Measurements from ENCODE around the gene MGA.

DNA sequence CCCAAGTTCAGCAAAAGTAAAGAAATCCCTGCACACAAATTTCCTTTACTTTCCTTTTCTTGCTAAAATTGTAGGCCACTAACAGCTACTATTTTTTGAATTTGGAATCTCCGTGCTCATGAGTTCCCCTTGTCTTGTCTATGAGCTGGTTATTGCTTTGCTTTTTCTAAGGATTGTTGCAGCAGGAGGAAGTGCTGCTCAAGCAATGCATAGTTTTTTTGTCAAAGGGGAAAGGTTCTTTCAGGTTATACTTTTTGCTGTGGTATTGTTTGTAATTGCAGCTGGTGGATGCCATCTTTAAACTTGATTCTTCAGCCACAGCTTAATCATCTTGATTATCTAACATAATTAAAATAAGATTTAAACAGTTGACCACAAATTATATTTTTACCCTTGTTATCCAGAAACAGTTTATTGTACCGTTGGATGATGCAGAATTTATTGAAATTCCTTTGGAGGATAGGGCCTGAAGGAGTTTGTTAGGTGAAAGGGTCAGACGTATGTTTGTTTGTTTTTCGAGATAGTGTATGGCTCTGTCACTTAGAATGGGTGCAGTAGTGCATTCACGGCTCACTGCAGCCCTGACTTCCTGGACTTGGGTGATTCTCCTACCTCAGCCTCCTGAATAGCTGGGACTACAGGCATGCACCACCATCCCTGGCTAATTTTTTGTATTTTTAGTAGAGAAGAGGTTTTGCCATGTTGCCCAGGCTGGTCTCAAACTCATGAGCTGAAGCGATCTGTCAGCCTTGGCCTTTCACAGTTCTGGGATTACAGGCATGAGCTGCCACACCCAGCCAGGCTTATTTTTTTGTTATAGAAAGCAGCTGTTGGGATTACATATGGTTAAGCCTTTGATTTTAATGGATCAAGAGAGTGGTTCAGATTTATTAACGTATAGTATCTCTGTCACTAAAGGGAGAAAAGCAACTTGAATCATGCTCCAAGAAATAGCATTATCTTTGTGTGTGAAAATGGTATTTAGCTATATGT lies 11.7 kb downstream of the MGA start:
- TF ChIP-seq, protein P1, sequence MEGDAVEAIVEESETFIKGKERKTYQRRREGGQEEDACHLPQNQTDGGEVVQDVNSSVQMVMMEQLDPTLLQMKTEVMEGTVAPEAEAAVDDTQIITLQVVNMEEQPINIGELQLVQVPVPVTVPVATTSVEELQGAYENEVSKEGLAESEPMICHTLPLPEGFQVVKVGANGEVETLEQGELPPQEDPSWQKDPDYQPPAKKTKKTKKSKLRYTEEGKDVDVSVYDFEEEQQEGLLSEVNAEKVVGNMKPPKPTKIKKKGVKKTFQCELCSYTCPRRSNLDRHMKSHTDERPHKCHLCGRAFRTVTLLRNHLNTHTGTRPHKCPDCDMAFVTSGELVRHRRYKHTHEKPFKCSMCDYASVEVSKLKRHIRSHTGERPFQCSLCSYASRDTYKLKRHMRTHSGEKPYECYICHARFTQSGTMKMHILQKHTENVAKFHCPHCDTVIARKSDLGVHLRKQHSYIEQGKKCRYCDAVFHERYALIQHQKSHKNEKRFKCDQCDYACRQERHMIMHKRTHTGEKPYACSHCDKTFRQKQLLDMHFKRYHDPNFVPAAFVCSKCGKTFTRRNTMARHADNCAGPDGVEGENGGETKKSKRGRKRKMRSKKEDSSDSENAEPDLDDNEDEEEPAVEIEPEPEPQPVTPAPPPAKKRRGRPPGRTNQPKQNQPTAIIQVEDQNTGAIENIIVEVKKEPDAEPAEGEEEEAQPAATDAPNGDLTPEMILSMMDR (IDR thresholded peaks at IDR 0.05): no peak
- no peak for TF ChIP-seq POLR2A (IDR thresholded peaks at IDR 0.05)
- no peak for TF ChIP-seq POLR2AphosphoS5 (IDR thresholded peaks at IDR 0.05)

All from breast epithelium (tissue), 3 donors.